Activated T-helper 1 cell treated with Interleukin-2 at 50 U/mL for 16 hours (primary cell): ENCODE data around the gene STPG2.

Source experiments
- DNase-seq: peaks from one replicate; pipeline ENCODE4 v3.0.0-alpha.2; 2020; ENCODE audit warnings: low read depth

STPG2 gene

DNA sequence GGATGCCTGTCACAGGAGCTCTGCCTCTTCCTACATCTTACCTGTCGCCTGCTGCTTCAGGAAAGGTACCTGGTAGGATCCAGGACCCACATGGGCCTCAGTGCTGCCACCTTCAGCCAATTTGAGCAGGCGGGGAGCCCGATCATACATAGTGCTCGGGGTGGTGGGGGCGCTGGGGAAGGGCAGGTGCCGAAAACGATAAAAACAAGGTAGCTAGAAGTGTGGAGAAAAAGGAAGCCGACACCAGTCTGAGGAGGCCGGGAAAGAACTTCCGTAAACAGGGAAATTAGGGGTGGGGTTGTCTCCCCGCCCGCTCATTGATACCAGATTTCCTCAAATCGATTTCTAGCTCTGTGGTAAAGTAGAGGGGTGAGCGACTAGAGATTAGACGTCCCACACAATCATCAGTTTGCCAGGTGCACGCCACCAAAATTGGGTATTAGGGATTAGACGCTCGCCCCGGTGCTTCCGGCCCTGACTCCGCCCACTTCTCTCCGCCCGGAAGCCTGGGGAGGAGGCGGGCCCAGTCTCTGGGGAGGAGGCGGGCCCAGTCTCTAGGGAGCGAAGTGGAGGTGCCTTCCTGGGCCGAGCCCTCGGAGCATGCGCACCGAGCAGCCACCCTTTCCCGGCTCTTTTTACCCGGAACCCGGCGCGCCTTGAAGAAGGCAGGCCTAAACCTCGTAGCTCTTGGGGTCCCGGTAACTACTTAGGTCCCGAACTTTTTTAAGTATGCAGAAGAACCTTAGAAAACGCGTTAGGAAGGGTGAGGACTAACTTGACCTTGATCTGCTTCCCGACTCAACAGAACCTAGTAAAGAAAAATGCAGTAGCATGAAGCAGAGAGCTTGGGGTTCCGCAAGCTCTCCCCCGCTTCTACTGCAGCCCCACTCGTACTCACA lies at the start of gene STPG2:
STPG2 (minus strand) TSS at position 476 of the 899 bp plus-strand sequence.
- DNase-seq = peak; percentile 93

DNA sequence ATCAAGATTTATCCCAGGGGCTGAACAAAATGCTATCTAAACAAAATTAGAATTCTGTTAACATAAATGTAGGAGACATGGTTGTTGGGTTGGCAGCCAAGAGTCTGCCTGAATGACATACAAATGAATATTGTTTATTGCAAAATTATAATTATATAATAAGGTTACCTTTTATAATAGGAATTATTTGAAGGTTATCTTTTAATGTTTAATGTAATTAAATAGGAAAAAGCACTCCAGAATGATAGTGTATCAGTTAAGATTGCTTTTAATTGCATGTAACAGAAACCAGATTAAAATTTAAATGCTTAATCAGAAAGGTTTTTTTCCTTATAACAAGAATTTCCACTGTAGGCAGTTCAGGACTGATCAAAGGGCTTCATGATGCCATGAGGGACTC lies 42.0 kb upstream of the STPG2 start:
- no peak for DNase-seq

DNA sequence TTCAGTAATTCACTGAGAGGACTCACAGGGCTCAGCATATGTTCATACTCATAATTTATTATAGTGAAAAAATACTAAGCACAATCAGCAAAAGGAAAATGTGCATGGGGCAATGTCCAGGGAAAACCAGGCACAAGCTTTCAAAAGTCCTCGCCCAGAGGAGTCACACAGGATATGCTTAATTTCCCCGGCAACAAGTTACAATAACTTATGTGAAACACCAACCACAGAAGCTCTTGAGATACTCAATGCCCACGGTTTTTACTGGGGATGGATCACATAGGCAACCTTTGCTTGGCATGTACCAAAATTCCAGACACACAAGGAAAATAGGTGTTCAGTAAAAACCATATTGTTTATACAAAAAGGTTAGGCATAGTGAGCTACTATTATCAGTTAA lies 38.5 kb upstream of the STPG2 start:
- DNase-seq = no peak

DNA sequence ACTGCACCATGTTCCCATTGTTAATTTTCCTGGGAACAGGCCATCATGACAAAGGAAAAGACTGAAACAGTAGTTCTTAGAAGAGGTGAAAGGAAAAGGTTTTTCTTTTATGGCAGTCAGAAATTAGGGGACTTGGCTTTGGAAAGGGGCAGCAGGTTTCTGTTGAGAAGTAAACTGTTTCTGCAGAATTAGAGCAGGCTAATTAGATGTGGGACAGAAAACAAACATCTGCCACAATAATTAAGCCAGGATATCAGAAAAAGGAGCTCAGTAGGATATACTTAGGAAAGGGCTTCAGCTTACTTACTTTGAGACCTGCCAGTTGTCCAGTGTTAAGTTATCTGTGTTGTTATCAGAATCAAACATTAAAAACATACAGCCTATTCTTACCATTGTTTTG lies 36.7 kb upstream of the STPG2 start:
- no peak for DNase-seq

DNA sequence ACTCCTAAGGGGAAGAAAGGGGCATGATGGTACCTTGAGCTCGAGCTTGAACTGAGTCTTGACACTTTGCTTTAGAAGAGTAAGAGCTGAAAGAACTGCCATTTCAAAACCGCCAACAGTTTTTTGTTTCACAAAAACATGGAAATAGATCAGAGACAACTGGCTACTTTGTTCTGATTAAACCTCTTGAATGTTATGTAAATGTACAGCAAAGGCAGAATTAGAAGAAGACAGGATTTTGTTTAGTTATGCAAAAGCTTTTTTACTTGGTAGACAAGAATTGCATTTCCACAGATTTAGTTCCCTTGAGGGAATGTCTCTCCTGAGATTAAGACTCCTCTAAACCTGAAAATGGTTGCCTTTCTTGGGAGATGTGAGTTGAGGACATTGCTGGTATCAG lies 33.3 kb upstream of the STPG2 start:
- no peak for DNase-seq

DNA sequence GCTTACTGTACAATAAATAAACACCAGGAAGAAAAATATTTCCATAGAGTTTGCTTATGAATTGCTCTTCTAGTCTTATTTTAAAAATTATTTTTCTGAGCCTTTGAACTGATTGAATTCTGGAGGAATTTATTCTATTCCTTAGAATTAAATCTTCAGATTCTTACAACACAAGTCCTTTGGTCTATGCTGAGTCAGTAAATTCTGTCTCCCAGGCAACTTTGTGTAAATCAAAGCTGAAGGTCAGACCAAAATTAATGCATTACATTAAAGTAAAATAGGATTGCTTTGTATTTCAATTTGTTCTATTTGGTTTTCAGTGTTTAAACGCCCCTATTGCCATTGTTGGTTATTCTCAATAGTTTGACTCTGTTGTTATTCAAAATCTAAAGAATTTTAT lies 26.8 kb upstream of the STPG2 start:
- DNase-seq = no peak

DNA sequence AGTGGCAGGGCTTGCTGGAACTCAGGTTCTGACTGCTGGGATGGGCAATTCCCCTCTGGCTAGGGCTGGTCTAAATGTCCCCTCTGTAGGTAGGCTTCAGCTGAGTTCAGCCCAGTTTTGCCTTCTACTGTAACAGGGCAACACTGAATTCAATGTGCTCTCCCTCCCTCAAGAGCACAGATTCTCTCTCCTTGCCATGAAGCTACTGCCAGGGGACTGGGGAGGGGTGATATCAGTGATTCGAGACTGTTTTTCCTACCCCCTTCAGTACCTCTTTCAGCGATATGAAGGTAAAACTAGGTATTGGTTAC lies 23.4 kb upstream of the STPG2 start:
- no peak for DNase-seq

DNA sequence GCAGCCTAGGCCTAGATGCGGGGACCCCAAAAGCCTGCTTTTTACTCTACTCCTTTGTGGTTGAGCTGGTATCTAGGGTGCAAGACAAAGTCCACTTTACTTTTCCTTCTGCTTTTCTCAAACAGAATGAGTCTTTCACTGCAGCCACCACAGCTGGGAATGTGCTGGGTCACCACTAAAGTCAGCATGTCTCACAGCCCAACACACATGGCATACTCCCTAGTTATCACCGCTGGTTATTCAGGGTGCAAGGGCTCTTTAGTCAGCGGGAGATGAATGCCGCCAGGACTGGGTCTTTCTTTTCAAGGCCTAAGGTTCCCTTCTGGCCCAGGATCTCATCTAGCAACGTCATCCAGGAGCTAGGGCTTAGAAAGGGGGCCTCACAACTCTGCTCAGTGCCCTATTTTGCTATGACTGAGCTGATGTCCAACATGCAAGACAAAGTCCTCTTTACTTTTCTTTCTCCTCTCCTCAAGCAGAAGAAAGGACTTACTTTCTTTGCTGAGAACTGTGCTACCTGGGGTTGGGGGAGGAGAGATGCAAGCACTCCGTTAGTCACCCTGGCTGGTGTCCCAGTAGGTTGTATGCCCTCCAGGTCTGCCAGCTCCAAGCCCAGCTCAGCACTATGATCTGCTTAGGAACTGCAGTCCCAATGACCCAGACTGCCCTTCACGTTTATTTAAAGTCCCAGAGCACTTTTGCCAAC lies 22.9 kb upstream of the STPG2 start:
- DNase-seq = no peak

DNA sequence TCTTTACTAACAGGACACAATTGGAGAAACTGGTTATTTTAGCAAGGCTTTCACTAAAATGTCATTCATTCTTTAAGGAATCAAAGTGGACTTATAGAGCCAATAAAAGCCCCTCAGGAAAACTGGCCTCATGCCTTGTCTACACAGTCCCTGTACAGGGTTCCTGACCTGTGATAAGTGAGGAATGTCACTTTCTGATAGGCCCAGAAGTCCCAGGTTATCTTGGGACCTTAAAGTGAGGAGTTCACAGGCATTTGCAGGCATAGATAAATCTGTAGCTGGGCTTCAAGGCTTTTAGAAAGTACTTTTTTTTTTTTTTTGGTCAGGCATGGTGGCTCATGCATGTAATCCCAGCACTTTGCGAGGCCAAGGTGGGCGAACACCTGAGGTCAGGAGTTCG lies 19.4 kb upstream of the STPG2 start:
- DNase-seq = no peak

DNA sequence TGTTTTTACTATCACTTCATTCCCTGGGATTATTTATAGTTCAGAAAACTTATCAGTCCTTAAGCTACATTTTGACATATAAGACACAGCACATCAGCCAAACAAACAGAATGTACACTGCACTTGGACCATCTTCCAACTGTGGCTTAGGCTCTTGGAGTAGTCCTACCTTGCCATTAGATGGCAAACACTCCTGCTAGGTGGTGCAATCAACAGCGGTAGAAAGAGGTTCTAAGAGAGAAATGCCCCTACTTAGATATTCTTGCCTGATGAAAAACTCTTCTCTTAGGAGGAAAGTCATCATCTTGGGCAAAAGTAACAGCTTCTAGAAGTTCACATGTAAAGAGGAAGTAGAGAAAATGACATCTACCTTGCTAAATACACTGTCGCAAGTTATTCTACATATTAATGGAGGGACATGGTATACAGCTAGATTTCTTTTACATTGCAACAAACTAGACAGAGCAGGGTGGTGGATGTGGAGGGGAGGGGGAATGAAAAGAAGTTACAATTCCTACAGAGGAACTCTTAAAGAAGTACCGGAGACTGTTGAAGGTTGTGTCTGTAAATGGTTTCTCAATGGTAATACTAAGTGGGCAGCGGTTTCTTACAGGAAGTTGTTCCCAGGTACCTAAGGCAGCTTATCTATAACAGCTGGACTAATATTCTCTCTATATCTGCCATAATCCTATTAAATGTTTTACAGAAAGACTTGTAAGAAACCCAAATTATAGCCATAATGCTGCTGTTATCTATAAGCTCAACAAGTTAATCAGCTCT lies 8.1 kb upstream of the STPG2 start:
- DNase-seq = no peak

DNA sequence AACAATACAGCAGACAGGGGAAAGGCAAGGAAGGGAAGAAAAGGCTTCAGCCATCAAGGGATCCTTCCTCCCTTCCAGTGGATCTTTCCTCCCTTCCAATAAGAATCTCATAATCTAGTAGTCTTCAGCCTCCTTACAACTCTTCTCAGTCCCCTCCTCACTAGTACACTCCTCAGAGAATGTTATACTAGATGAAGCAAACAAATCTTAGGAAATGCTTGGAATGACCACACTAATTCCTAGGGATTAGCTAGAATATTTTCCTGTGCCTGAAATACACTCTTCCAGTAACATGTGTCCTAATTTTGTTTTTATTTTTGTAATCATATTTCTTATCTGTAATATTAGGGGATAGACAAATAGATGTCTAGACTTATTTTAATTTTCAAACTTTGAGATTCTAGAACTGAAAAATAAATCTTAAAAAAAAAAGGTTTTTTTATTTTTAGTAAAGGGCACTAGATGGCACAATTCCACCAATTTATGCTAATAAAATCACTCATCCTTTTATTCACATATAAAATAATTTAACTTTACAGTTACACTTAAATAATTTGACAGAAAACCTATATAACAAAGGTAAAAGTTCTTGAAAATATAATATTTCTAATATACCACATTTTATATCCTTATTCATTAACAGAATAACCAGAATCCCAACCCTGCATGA lies 7.0 kb upstream of the STPG2 start:
- no peak for DNase-seq

DNA sequence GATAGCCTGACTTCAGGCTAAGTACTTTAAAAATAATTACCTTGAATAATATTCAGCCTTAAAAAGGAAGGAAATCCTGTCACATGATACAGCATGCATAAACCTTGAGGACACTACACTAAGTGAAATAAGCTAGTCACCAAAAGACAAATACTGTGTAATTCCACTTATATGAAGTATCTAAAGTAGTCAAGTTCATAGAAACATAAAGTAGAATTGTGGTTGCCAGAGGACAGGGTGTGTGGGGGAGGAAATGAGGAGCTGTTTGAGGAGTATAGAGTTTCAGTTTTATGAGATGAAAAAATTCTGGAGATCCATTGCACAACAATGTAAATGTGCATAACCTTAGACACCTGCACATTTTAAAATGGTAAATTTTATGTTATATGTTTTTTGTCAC lies 5.6 kb upstream of the STPG2 start:
- no peak for DNase-seq

DNA sequence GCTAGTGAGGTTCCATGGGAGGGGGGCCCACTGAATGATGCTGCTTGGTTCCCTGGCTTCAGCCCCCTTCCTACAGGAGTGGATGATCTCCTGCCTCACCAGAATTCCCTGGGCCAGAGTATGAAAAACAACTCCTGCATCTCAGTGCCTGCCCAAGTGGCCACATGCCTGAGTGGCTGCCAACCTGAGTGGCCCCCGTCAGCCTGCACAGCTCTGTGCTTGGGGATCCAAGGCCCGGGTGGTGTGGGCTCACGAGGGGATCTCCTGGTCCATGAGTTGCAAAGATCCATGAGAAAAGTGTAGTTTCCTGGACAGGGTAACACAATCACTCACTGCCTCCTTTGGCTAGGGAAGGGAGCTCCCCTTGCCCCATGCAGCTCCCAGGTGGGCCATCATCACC lies 17.1 kb downstream of the STPG2 start:
- no peak for DNase-seq

DNA sequence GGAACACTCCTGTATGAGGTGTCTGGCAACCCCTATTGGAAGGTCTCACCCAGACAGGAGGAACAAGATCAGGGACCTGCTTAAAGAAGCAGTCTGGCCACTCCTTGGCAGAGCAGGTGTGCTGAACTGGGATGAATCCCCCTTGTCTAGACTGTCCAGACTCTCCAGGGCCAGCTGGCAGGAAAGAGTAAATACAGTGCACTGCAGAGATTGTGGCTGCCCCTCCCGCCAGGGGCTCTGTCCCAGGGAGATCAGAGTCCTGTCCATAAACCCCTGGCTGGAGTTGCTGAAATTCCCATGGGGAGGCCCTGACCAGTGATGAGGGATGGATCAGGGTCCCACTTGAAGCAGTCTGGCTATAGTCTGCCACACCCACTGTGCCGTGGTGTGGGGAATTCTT lies 17.7 kb downstream of the STPG2 start:
- no peak for DNase-seq

DNA sequence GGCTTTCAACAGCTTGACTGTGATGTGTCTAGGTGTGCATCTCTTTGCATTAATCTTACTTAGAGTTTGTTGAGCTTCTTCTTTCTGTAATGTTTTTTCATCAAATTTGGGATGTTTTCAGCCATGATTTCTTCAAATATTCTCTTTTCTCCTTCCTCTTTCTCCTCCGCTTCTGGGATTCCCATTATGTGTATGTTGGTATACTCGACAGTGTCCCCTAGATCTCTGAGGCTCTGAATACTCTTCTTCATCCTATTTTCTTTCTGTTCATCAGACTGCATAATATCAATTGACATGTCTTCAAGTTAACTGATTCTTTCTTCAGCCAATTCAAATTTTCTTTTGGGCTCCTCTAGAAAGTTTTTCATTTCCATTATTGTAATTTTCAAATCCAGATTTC lies 25.9 kb downstream of the STPG2 start:
- no peak for DNase-seq

DNA sequence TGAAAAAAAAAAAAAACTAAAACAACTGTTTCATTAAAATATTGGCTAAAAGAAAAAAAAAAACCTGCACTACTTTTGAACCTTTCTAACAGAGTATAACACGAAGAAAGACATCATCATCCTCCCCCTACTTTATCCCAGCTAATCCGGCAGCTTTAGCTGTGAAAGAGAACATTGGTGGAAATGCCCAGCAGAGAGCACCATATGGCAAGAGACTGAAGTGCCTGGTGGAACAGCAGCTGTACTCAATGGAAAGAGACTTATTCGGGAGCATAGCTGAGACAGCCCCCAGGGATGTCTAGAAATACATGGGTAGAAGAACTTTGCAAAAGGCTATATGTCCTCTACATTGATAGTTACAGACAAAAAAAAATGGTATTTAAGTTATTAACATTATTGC lies 30.3 kb downstream of the STPG2 start:
- no peak for DNase-seq

DNA sequence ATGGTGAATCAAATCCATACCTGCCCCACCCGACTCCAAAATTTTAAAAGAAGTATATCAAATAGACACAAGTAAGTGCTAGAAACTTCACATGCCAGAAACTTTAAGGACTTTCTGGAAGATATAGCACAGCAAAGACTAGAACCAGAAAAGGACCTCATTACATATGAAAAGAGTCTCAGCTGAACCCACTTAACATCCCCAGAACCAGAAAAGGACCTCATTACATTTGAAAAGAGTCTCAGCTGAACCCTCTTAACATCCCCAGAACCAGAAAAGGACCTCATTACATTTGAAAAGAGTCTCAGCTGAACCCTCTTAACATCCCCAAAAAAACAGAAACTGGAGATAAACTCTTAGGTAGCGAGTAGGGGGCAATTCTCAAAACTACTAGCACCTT lies 32.3 kb downstream of the STPG2 start:
- DNase-seq = no peak

DNA sequence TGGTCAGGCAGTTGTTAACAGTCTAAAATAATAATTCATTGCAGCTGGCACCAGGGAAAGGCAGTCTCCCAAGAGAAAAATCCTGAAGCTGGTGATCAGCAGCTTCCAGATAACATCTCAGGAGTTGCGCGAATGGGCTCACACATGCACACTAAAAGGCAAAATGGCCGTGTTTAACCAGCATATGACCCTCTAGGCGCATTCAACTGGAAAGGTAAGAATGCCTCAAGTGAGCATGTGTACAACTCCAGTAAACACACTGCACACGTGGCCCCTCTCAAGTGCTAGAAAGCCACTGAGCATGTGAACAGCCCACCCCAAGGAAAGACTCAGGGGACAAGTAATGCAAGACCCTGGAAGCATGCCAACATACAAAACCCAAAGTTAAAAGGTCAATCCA lies 33.1 kb downstream of the STPG2 start:
- DNase-seq = no peak

DNA sequence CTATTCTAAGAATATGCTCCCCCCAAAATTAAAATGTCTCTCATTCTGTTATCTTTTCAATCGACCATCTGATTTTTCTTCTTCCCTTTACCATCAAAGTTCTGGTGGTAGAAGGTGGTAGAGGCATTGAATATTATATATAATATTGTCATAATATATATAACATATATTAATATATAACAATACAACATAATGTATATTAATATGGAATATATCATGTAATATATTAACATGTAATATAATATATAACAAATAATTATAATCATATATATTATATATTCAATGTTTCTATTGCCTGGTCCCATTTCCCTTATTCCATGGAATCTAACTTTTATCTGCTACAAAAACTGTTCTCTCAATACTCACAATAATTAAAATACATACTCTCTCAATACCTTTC lies 40.6 kb downstream of the STPG2 start:
- no peak for DNase-seq

DNA sequence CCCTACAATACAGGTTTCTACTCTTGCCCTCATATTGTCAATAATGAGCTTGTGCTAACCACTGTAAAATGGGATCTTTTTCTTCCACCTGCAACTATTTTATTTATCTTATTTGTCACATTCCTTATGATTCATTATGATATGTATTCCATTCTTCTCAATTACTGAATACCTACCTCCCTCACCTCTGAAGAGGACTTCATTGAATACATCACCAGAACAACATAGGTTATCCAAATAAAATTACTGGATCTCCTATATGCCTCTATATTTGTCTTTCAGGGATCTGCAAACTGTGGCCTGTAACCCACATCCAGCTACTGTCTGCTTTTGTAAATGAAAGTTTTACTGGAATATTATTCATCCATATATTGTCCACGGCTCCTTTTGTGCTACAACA lies 41.3 kb downstream of the STPG2 start:
- no peak for DNase-seq

DNA sequence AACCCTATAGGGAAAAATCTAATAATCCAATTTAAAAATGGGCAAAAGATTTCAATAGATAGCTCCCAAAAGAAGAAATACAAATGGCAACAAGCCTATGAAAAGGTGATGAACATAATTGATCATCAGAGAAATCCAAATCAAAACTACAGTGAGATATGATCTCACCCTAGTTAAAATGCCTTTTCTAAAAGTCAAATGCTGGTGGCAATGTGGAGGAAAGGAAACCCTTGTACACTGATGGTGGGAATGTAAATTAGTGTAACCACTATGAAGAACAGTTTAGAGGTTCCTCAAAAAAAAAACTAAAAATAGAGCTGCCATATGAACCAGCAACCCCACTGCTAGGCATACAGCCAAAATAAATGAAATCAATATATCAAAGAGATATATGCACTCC lies 44.5 kb downstream of the STPG2 start:
- no peak for DNase-seq

DNA sequence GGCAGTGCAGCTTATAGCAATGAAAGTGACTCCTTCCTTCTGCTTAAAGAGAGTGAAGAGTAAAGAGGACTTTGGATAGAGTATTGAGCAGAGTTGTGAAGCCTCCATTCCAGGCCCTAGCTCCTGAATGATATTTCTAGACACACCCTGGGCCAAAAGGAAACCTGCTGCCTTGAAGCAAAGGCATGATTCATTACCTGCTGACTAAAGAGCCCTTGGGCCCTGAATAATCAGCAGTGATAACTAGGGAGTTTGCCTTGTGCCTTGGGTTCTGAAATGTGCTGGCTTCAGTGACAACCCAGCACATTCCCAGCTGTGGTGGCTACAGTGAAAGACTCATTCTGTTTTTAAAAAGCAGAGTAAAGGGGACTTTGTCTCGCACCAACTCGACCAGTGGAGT lies 49.2 kb downstream of the STPG2 start:
- DNase-seq = no peak

DNA sequence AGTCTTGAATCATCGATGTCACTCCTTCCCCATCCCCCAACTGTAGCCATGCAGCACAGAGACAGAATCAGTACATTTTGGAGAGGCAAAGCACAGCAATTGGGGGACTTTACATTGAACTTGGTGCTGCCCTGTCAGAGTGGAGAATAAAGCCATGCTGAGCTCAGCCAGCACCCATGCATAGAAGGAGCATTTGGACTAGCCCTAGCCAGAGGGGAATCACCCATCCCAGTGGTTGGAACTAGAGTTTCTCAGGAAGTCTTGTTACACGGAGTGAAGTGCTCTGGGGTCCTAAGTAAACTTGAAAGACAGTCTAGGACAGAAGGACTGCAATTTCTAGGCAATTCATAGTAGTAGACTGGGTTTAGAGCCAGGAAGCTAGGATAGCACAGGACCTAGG lies 49.6 kb downstream of the STPG2 start:
- no peak for DNase-seq
